ENCODE results near the gene ADCY3.

ADCY3 gene

DNA sequence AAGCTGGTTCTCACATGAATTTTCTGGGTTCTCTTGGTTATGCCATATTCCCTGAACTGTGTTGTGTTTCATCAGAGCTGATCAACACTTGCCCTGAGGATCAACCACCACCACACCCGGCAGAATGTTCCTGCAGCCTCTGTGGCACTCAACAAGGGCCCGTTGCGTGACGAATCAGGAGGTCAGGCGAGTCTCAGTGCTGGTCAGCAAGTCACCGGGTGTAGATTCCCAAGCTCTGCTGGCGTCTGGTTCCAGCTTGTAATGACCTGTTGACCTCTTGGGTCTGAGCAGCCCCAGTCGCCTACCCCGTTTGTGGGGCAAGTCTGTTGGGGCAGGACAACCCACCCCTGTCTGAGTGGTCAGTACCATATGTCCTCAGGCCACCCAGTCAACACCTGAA is 46.0 kb downstream of the ADCY3 start:
- DNase-seq (ENCODE audit: low read depth in 2 of 2) = no peak

DNA sequence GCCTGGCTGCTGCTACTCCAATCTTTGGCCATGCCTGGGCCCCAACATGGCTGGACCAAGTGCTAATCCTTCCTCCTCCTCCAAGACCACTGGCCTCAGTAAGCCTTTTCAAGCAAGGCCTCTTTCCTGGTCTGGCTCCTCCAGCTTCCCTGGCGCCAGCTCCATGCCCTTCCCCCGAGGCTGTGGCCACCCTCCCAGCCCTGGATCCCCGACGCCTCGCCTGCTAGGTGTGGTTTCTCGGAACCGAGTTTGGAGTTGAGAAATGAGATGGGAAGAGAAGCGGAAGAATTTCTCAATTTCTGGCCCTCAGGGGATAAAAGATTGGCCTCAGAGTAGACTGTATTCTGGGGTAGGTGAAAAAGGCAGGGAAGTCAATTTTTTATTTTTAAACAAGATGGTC is 46.4 kb downstream of the ADCY3 start:
- no peak for DNase-seq (ENCODE audit: low read depth in 2 of 2)

DNA sequence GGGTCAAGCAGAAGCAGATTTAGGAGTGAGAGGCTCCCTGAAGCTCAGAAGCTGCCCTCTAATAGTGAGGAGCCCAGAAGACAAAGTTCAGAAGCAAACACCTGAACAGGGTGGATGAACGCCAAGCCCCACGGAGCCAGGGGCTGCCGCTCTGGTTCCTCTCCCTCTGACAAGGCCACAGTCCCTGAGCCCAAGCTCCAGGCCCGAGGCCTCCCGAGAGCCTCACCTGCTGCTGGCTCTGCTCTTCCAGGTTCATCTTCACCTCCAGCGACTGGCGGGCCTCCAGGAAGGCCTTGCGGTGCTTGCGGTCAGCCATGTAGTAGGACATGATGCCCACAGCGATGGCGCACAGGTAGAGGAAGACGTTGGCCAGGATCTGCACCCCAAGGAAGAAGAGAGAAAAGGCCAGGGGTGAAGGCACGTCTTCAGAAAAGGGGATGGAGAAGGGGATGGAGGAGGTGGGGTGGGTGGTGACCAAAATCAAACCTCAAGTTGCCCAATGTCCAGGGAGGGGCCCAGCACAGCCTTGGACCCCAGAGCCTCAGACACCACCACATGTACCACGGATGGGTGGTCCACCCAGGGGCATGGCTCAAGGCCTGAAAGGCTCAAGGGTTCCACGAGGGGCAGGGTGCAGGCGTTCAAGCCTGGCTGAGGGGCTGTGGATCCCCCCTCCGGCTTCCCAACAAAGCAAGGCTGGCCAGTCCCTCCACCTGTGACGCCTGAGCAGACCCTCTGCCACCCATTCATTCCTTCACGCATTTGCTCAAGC is 47.5 kb downstream of the ADCY3 start:
- DNase-seq (ENCODE audit: low read depth in 2 of 2) = no peak

DNA sequence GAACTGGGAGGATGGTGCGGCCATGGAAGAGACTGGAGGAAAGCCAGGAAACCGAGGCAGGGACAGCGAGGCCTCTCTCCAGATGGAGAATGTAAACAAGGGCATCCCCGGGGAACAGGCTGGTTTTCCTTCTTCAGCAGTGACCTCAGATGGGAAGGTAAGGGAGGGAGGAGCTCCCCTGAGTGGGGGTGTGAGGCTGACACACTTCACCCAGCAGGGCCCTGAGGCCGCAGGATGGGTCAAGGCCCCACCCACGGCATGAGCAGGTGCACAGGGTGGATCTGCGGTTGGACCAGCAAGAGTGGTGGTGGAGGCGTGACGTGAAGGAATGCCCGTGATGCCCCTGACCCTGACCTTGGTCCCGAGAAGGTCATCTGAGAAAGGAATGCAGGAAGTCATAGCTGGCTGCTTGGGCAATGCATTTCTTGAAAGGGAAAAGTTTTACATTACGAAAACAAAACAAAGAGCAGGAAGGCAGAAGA is 48.1 kb downstream of the ADCY3 start:
- DNase-seq (ENCODE audit: low read depth in 2 of 2) = no peak

DNA sequence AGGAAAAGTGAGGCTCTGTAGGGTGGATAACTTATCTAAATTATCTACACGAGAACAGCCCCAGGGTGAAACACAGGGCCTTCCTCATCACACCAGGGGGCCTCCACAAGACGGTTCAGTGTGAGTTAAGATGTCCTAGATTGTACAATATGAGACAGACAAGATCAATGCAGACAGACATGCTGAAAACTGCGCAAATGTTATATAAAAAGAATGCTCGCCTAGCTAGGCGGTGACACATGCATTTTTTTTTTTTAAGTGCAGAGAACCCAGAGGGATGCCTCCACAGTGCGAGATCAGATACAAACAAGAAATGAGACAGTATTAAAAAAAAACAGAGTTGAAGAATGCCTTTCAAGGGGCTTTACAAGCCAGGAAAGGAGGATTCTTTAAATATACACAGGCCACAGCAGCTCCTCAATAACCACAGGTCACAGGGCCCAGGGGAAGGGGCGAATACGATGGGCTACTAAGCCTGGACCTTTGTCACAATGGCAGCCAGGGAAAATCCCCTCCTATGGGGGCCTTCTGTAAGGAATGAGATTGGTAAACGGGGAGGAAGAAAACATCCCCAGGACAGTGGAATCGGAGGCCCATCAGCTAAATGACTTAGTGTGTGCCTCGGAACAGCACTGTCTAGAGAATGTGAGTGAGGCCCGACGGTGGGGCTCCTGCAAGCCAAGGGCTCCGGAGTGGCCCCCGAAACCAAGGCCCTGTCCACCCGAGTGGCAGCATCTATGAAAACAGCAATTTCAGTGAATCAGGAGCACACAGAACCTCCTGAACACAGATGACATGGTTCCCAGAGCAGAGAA is 48.9 kb downstream of the ADCY3 start:
- no peak for DNase-seq (ENCODE audit: low read depth in 2 of 2)

DNA sequence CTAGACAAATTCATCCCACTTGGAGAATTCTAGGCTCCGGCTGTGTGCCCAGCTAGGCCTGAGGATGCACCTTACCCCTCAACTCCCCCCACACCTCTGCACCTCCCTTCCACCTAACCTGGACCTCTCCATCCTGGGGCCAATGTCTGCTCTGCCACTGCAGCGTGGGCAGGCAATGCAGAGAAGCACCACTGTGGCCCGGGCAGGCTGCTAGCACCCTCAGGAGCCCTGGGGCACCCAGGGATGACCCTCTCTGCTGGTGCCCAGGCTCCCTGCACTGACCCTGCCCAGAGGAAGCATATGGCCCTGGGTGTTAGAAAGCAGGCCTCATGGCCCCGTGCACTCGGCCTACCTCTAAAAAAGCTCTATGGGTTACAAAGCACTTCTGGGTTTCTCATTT is 49.6 kb downstream of the ADCY3 start:
- no peak for DNase-seq (ENCODE audit: low read depth in 2 of 2)

DNA sequence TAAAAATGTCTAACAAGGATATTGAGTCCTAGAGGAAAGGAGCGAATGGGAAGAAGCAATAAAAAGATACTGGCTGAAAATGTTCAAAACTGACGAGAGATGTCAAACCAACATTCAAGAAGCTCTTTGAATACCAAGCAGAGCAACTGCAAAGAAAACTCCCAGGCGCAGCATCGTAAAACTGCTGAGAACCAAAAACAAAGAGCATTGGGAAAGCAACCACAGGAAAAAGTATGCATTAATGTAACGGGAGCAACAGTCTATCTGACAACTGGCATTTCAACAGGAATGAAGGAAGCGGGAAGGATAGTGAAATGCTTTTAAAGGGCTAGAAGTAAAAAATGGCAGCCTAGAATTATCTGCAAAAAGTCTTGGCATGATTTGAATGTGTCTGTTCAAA is 53.1 kb downstream of the ADCY3 start:
- no peak for DNase-seq (ENCODE audit: low read depth in 2 of 2)

DNA sequence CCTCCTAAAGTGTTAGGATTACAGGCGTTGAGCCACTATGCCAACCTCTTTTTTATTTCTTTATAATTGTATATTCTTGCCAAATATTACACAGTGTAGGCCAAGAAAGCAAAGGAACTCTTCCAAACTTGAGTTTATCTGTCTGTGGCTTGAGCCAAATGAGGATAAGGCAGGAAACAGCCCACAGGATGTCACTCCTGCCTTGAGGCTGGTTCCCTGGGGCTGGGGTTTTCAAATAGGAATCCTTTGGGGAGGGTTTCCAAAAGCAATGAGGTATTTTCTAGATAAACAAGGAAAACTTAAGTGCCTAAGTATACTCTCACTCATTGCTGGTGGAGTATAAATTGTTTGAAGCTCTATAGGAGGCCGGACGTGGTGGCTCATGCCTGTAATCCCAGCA is 56.4 kb downstream of the ADCY3 start:
- DNase-seq (ENCODE audit: low read depth in 2 of 2) = no peak

DNA sequence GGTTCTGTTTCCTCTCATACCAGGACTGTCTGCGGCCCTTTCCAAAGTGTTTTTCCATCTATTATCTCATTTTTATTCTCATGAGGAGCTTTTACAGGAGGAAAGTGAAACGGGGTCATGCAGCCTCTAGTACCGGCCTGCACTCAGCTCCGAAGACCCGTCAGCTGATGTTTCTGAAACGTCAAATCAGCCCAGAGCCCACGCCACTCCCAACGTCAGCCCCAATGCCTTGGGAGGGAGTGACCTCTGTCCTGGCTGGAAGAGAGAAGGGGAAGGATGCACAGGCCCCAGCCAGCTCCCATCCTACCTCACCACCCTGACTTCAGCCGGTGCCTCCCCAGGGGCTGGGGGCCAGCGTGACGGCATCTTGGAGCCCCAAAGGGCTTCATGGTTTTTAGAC is 58.5 kb downstream of the ADCY3 start:
- DNase-seq (ENCODE audit: low read depth in 2 of 2) = no peak

DNA sequence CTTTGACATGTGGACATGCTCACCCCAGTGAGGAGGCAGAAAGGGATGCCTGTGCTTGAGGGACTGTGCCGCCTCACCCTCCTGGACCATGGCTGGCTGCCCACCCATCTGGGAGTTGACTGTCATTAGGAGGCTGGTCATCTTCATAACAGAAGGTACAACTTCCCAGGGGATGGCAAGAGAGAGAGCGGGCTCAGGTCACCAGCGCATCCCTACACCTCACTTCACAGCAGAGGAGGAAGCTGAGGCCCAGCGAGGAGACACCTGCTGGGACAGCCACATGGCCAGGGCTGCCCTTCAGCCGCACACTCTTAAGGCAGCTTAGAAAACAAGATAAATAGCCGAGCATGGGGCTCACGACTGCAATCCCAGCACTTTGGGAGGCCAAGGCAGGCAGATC is 59.4 kb downstream of the ADCY3 start:
- DNase-seq (ENCODE audit: low read depth in 2 of 2) = no peak

DNA sequence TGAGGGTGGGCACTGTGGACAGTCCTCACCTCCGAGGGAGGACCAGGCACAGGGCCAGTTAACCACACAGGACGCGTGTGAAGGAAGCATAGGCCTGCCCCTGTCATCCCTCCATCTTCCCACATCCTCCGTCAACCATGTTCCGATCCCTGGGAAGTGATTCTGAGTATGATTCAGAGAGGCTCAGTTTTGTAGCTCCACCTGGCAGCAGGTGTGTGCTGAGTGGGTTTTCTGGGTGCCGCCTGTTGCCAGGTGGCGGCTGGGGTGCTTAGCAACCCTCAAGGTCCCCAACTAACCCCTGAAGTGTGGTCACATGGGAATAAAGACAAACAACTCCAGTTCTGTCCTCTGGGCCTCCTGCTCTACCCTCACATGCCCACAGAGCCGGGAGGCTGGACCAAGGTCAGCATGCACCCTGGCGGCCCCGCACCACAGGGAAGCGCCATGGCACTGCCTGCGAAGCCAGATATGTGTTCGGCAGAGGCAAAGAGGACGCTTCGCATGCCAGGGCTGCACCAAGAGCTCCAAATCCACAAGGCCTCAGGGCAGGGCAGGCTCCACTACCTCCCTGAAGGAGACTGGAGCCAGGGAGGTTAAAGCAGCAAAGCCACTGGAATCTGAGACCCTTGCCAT is 60.0 kb downstream of the ADCY3 start:
- DNase-seq (ENCODE audit: low read depth in 2 of 2) = no peak

DNA sequence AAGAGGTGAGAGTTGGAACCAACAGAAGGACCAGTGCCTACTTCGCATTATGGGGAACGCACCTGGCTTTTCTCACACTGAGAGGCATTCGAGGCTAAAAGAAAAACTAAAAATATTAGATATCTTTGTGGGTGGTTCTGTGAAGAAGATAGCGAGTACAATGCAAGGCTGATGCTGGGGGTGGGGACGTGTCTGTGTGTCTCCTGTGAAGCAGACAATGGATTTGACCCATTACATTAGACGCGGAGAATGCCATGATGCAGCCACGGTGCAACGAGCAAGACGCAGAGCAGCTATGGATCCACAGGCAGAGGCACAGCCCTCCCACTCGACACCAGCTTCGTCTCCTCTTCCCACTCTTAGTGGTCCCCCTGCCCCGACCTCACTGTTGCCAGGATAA is 61.0 kb downstream of the ADCY3 start:
- DNase-seq (ENCODE audit: low read depth in 2 of 2) = no peak

DNA sequence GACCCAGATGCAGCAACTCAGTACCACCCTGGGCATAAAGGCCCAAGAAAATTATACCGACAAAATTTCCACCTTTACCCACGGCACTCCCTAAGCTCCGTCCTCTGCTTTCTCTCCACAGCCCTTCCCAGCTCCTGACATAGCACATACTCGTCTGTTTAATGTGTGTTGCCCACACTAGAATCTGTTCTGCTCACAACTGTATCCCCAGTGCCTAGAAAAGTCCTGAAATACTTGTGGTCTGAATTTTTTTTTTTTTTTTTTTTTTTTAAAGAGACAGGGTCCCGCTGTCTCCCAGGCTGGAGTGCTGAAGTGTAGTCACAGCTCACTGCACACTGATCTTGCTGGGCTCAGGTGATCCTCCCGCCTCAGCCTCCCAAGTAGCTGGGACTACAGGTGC is 62.3 kb downstream of the ADCY3 start:
- no peak for DNase-seq (ENCODE audit: low read depth in 2 of 2)

DNA sequence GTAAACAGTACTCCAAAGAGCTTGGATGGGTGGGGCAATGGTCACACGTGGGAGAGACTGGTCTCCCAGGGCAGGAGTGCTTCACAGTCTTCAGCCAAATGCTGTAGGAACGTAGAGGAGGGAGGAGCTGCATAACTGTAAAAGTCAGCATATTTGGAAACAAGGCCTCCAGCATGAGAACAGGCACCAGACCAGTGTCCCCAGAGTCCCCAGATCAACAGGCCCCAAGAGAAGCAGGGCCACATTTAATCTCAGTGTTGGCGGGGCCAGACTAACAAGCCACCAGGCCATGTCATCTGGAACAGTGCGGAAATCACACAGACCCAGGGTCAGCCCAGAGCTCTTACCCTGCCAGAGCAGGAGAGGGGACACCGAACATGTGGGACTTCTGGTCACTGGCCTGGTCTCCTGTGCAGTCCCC is 63.2 kb downstream of the ADCY3 start:
- no peak for DNase-seq (ENCODE audit: low read depth in 2 of 2)

DNA sequence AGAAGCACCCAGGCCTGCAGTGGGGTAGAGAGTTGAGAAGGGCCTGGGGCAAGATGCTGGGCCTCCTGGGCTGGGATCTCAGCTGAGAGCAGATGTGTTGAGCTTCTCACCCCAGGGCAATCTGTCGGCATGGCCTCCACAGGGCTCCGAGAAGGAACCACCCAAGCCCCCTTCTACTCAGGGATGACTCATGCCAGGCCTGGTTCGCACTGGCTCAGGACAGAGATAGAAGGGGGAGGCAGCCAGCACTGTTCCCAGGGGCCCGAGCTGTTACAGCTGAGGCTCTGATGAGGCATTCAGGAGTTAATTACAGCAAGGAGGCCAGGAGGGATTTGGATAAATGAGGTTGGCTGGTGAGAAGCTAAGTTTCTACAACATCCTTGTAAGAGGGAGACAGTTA is 64.3 kb downstream of the ADCY3 start:
- DNase-seq (ENCODE audit: low read depth in 2 of 2) = no peak

DNA sequence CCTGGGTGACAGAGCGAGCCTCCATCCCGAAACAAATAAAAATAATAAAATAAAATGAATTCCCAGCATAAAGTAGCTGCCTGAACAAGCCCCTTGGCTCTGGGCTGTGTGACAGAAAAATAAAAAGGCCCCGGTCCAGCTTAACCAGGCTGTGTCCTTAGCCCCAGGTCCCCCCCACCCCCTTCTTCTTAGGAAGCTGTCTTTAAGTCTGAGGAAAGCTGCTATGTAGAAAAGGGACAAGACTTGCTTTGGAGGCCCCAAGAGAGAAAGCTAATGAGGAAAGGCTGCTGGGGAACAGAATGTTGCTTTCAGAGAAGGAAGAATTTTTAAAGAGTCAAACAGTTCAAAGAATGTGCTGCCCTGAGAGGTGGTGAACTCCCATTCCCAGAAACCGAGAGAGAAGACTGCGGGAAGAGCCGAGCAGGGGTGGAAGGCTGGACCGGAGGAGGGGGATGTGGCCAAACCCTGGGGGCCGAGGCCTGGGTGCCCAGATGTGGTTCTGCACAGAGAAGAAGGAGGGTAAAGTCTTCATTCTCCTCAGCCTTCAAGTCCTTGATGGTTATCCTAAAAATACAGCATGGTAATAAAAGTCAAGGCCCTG is 64.9 kb downstream of the ADCY3 start:
- no peak for DNase-seq (ENCODE audit: low read depth in 2 of 2)

DNA sequence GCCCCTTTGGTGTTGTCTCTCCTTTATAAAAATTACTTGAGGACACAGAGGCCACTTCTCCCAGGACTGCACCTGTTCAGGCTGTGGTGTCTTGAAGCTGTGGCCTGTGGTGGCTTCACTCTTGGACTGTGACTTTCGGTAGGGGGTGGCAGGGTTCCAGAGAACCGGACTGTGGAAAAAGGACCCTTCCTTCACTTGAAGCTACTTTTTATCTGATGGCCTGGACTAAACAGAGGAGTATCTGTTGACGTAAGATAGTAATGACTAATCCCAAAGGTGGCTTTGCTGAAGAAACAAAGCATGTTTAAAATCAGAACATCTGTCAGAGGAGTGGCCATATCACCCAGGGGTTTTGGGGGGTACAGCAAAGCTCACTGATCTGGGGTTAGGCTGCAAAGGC is 66.0 kb downstream of the ADCY3 start:
- no peak for DNase-seq (ENCODE audit: low read depth in 2 of 2)

DNA sequence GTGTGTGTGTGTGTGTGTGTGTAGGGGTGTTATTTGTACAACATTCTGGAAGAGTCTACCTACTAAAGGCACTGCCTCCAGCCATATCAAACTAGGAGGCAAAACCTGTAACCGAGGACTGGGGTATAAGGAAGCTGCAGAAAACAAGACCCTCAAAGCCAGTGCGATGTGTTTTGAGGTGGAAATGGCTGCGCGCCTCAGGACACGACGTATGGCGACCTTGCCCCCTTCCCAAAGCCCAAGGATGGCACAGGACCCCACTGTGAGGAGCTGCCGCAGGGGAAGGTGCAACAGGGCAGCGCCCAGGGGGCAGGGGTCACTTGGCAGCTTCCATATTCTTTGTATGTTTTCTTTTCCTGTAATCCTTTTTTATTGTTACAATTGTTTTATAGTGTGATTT is 67.0 kb downstream of the ADCY3 start:
- no peak for DNase-seq (ENCODE audit: low read depth in 2 of 2)

DNA sequence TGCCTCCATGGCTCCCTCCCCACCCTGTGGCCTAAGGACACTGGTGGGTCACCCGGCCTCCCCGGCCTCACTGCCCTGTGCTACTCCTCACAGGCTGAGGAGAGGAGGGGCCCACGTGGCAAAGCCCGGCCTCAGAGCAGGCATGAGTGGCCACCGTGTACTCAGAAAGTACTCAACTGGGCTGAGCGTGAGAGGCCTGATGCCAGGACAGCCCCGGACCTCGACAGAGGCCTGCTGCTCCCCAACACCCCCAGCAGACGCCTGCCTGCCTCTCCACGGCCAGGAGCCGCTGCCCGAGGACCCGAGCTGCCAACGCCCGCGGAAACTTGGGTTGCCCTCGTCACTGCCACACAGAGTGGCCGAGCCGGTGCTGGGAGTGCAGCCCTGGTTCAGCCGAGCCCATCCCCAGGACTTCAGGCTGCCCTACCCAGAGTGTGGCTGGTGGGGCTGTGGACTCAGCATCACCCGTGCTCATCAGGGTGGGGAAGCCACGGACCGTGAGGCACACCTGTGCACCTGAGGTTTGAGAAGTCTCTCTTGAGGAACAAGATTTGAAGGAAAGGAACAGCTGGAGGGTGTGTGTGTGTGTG is 67.5 kb downstream of the ADCY3 start:
- no peak for DNase-seq (ENCODE audit: low read depth in 2 of 2)

DNA sequence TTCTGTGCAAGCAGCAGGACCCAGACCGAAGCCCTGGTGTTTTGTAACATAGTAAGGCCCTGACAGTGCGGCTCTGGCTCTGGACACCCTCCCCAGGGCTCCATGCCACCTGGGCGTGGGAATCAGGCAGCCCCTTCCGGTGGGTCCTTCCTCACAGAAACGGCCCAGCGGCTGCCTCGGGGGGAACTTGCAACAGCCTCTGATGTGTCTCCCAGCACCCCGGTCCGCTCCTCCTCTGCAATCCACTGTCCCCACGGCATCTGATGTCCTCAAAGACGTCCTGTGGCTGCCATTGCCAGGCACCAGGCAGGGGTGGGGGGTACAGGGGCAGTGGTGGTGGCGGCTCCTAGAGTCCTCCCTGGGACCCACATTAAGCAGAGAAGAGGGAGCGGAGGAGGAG is 68.0 kb downstream of the ADCY3 start:
- DNase-seq (ENCODE audit: low read depth in 2 of 2) = no peak

DNA sequence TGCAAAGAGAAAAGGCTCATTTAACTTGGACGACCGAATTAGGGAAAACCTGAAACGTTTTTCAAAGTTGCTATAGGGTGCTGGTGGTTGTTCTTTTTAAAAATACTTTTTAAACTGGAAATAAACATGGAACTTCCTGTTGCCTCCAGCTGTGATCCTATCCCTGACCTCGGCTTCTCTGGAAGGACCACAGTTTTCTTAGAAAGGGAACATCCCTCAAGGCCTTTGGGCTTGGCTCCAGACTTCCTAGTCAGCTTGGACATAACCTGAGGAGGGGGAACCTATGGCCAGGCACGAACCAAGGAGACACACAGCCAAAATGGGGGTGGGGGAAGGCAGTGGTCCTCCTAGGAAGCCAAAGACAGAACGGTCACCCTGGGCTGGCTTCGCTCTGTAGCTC is 69.1 kb downstream of the ADCY3 start:
- no peak for DNase-seq (ENCODE audit: low read depth in 2 of 2)

DNA sequence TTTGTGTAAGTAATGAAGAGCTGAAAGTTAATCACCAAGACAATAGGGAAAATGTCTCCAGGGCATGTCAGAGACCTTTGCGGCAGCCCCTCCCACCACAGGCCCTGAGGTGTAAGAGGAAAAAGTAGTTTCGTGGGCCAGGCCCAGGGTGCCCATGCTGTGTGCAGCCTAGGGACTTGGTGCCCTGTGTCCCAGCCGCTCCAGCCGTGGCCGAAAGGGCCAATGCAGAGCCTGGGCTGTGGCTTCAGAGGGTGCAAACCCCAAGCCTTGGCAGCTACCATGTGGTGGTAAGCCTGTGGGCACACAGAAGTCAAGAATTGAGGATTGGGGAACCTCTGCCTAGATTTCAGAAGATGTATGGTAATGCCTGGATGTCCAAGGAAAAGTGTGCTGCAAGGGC is 74.3 kb downstream of the ADCY3 start:
- DNase-seq (ENCODE audit: low read depth in 2 of 2) = no peak
